Hematopoietic multipotent progenitor cell treated with erythropoietin and hydrocortisone succinate and interleukin-3 and kit ligand, for 6 days (in vitro differentiated cells): ENCODE results near the gene CCKAR.

ENCODE experiments used
- DNase-seq: peaks from one replicate; pipeline ENCODE4 v3.0.0-alpha.2; 2015

Gene CCKAR

GRCh38 chr4:26457412-26457811 lies 32.9 kb downstream of the CCKAR start:
- no peak for DNase-seq

DNA sequence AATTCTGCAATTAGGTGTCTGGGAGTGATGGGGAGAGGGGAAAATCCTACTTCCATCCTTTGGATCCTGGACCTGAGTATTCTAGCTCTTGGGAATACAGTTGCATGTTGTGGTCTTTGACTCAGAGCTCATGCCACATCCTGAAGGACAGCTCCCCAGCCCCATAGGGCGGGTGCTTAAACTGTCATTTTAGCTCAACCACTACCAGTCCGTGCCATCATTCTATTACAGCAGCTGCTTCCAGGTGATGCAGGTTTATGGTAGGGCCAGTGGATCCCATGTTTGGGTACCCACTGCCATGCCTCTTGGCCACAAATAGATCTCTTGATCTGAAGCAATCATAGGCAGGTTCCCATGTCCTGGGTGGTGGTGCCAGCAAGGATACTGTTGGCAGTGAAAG lies 34.7 kb downstream of the CCKAR start:
- no peak for DNase-seq

GRCh38 chr4:26454961-26455360 lies 35.3 kb downstream of the CCKAR start:
- no peak for DNase-seq

DNA sequence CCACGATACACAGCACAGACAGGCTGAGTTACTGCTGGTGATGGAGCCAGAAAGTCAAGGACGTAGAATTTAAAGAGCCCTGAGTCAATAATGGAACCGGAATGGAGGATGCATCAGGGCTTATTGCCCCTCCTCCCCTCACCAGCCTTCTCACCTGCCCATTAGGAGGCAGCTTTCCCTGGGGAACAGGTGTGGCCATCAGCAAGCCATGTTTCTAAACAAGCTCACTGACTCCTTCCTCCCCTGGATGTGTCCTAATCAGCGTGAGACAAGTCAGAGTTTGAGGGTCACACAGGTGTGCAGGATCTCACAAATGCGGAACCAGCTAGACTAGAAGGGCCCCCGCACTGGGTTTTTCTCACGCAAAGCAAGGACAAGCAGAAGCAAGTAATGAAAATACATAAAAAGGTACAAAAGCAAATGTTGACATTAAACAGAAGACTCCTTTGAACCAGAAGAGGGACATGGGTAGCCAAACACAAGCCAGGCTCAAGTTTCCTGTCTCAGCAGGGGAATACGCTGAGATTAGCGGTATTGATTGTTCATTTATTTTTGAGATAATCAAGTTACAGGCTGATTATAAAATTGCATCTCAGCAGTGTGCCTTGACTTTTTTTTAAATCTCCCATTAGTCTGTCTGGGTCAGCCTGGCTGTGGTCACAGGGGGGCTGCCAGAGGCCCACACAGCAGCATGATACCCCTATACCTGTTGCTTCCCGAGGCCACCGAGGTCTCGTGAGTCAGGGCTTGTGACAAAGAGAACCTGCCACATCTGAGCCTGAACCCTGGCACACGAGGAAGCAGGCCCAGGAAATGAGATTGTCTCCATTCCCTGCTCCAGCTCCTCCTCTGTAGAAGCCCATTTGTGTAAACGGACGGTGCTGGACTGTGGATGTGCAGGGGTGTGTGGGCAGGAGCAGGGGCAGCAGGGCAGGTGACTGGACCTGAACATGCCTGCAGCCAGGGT lies 37.4 kb downstream of the CCKAR start:
- DNase-seq: no peak

DNA sequence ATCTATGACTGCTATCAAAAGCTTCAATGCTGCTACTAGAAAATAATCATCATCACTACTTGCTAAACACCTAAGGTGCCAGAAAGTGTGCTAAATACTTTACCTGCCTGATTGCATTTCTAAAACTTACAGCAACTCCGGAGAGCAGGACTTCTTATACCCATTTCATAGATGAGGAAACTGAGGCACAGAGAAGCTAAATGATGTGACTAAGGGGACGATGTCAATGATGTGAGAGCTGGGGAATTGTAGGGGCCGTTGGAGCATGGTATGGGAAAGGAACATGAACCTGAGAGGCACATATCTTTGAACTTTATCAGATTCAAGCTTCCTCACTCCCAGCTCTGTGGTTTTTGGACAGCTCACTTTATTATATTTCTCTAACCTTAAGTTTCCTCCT lies 38.7 kb downstream of the CCKAR start:
- DNase-seq: no peak

DNA sequence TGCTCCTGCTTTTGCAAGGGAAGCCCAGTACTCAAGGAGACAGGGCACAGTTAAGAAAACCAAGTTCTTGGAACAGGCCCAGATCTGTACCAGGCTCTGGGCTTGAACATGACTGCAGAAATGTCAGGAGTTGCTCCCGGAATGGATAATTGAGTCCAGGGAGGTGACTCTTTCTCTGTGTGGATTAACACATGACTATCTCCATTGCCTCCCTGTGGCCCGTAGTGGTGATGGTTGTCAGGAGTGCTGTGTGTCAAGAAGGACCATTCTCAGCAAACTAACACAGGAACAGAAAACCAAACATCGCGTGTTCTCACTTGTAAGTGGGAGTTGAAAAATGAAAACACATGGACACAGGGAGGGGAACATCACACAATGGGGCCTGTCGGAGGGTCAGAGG lies 39.9 kb downstream of the CCKAR start:
- no peak for DNase-seq

DNA sequence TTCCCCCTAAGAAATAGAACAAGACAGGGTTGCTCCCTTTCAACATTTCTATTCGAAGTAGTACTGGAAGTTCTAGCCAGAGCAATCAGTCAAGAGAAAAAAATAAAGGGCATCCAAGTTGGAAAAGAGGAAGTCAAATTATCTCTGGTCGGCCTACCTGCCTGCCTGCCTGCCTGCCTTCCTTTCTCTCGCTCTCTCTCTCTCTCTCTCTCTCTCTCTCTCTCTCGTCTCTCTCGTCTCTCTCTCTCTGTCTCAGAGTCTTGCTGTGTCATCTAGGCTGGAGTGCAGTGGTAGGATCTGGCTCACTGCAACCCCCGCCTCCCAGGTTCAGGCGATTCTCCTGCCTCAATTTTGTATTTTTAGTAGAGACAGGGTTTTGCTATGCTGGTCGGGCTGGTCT lies 42.9 kb downstream of the CCKAR start:
- DNase-seq: no peak

DNA sequence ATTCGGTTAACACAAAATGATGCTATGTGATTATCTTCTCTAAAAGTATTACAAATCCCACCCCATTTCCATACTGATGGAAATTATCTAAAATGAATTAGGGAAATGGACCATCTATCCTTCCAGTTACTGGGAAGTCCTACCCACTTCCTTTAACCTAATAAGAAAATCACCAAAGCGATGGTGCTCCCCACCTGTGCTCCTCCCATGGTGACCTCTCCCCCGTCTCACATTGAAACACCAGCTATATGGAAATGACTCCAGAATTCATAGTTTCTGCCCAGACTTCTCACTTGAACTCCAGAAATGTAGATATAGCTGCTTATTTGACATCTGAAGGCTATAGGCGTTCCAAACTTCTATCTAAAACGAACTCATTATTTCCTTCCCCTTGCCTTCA lies 48.5 kb downstream of the CCKAR start:
- no peak for DNase-seq

DNA sequence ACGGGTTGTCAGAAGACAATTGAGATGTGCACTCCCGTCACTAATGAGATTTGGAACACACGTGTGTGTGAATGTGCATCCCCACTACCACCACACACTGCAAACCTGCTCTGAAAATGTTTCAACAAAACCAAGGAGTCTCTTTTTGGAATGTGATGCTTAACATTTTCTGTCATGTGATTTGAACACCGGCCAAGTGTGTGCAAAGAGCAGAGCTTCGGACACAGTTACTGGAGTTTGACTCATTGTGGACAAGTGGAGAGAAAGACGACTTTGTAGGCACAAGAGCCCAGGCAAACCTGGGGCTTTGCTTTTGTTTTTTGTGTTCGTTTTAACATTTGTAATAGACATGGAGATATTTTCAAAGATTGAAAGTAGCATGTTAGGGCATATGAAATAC lies 49.2 kb downstream of the CCKAR start:
- DNase-seq: no peak

- no peak for DNase-seq
These were observed 56.1 kb downstream of the CCKAR start for GRCh38 chr4:26434030-26434639.

DNA sequence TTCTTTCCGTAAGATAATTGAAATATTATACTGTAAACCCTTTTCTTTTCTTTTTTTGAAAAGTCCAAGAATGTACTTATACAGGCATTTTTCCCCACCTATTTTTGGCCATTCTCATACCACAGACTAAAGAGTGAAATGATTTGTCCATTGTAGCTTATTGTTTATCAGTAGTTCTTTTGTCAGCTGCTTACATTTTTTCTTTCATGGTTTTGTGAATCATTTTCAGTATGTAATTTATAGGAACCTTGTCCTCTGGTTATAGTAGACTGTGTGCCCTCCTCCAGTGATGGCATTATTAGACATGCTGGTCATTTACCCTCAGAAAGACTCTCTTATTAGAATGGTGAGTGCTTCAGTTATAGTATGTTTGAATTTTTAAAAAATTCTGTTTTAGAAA lies 56.7 kb downstream of the CCKAR start:
- DNase-seq: no peak

DNA sequence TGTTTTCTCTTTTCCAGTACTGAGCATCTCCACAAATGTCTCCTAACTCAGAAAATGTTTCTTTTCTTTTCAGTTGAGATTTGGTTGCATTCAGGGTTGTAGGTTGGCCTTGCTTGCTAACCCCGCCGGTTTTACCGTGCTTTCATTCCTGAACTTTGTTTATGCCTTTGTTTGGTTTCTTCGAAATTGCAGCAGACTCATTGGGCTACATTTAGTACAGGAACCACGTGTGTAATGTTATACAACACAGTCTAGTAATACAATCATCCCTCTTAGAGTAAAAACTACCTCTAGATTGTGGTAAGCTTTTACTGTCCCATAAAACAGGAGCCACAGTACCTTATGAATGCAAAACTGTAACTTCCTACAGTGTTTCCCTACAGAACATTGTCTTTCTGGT lies 57.9 kb downstream of the CCKAR start:
- no peak for DNase-seq

DNA sequence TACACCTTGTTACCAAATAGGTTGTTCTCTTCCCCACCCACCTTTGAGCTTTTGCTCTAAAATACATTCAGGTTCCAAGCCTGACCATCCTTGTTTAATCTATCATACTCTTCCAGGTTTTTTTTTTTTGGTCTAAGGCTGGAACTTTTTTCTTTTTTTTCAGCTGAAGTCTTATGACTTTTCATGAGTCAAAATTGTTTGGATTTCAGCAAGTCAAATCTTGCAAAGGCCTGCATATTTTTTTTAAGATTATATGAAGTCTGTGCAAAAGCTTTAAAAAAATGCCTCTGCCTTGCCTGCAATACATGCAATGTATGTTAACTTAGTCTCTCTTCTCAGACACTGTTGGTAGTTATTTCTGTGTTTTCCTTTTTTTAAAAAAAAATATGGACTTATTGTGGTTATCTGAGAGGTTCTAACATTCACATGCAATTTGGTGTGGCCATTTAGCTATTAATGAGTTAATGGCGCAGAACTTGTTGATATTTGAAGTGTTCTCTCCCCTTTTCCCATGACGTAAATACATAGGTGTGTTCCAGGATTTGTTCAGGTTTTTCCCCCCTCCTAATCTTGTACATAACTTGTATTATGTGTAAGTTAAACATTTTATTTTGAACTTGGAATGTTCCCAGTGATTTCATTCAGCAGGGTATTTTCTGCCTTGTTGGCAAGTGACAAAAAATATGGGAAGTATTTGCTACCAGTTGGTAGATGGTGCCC lies 58.7 kb downstream of the CCKAR start:
- no peak for DNase-seq
